ENCODE results near the gene ZNF354C.

The ZNF354C gene

GRCh38 chr5:179127136-179128040 is 67.2 kb downstream of the ZNF354C start:
- Histone ChIP-seq H3K9ac (ENCODE audit: low read length) (no peak overlapping the region), H3K4me2 (ENCODE audit: low read length) (no peak overlapping the region), H4K20me1 (ENCODE audit: insufficient read depth, low read length) (no peaks in the 10 kb centered on the region), H3K4me3 (ENCODE audit: low read length) (no peak overlapping the region), H2AFZ (ENCODE audit: low read depth, low read length) (no peak overlapping the region), H3K27ac (ENCODE audit: low read length) (no peak overlapping the region), H3K9me3 (ENCODE audit: insufficient read depth, low read length) (no peaks in the 10 kb centered on the region), H3K4me1 (ENCODE audit: low read length) (no peaks in the 10 kb centered on the region), H3K36me3 (replicated peaks; ENCODE audit: low read depth, low read length) (no peaks in the 10 kb centered on the region), H3K79me2 (ENCODE audit: low read length) (no peaks in the 10 kb centered on the region), H3K27me3 (ENCODE audit: low read depth, low read length) (no peaks in the 10 kb centered on the region)
- TF ChIP-seq CTCF (IDR thresholded peaks at IDR 0.05; ENCODE audit: low read depth, low read length), result no peak
- no peak for TF ChIP-seq EZH2phosphoT487 (IDR thresholded peaks at IDR 0.05; ENCODE audit: low read depth)

- Histone ChIP-seq H3K36me3 (replicated peaks; ENCODE audit: low read depth, low read length) (no peaks in the 10 kb centered on the region), H3K4me3 (ENCODE audit: low read length) (no peak overlapping the region), H3K27ac (ENCODE audit: low read length) (no peak overlapping the region), H4K20me1 (ENCODE audit: insufficient read depth, low read length) (no peaks in the 10 kb centered on the region), H2AFZ (ENCODE audit: low read depth, low read length) (no peak overlapping the region), H3K4me2 (ENCODE audit: low read length) (no peak overlapping the region), H3K79me2 (ENCODE audit: low read length) (no peaks in the 10 kb centered on the region), H3K9me3 (ENCODE audit: insufficient read depth, low read length) (no peaks in the 10 kb centered on the region), H3K9ac (ENCODE audit: low read length) (no peak overlapping the region), H3K27me3 (ENCODE audit: low read depth, low read length) (no peaks in the 10 kb centered on the region), H3K4me1 (ENCODE audit: low read length) (no peaks in the 10 kb centered on the region)
- TF ChIP-seq EZH2phosphoT487 (IDR thresholded peaks at IDR 0.05; ENCODE audit: low read depth) (no peak), CTCF (IDR thresholded peaks at IDR 0.05; ENCODE audit: low read depth, low read length) (no peak)
Measured at GRCh38 chr5:179128041-179128365, 67.8 kb downstream of the ZNF354C start.

- no peaks in the 10 kb centered on the region for H3K9me3 ChIP-seq (ENCODE audit: insufficient read depth, low read length)
- H3K4me3 ChIP-seq (ENCODE audit: low read length), result no peak overlapping the region
- H2AFZ ChIP-seq (ENCODE audit: low read depth, low read length), result no peak overlapping the region
- no peaks in the 10 kb centered on the region for H3K4me1 ChIP-seq (ENCODE audit: low read length)
- H4K20me1 ChIP-seq (ENCODE audit: insufficient read depth, low read length), result no peaks in the 10 kb centered on the region
- no peaks in the 10 kb centered on the region for H3K36me3 ChIP-seq (replicated peaks; ENCODE audit: low read depth, low read length)
- no peak overlapping the region for H3K27ac ChIP-seq (ENCODE audit: low read length)
- no peak overlapping the region for H3K9ac ChIP-seq (ENCODE audit: low read length)
- no peak for TF ChIP-seq EZH2phosphoT487 (IDR thresholded peaks at IDR 0.05; ENCODE audit: low read depth)
- no peaks in the 10 kb centered on the region for H3K27me3 ChIP-seq (ENCODE audit: low read depth, low read length)
- no peak overlapping the region for H3K4me2 ChIP-seq (ENCODE audit: low read length)
- H3K79me2 ChIP-seq (ENCODE audit: low read length), result no peaks in the 10 kb centered on the region
Measured at GRCh38 chr5:179128976-179129375, 68.8 kb downstream of the ZNF354C start.

DNA sequence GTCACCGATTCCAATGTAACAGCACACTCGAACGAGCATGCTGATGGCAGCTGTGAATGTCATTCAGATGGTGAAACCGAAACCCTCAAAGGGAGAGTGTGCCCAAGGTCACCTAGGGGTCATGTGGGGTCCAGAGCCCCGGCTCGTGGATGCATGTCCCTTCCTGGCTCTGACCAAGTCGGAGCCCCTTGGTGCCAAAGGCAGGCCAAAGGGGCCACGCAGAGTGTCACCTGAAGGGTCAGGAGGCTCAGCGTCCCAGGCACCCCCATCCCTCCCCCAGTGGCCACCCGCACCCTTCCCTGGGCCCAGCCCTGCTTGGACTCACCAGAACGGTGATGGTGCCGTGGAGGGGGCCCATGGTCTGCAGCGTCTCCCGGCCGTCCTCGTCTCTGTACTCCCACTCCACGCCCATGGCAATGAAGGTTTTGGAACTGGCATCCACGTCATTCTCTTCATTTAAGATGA is 69.5 kb downstream of the ZNF354C start:
- no peaks in the 10 kb centered on the region for H3K4me1 ChIP-seq (ENCODE audit: low read length)
- no peak overlapping the region for H3K4me2 ChIP-seq (ENCODE audit: low read length)
- no peaks in the 10 kb centered on the region for H3K27me3 ChIP-seq (ENCODE audit: low read depth, low read length)
- no peaks in the 10 kb centered on the region for H3K36me3 ChIP-seq (replicated peaks; ENCODE audit: low read depth, low read length)
- H3K4me3 ChIP-seq (ENCODE audit: low read length), result no peak overlapping the region
- TF ChIP-seq EZH2phosphoT487 (IDR thresholded peaks at IDR 0.05; ENCODE audit: low read depth) (no peak), CTCF (IDR thresholded peaks at IDR 0.05; ENCODE audit: low read depth, low read length) (no peak)
- no peaks in the 10 kb centered on the region for H3K9me3 ChIP-seq (ENCODE audit: insufficient read depth, low read length)
- no peak overlapping the region for H3K27ac ChIP-seq (ENCODE audit: low read length)
- no peak overlapping the region for H3K9ac ChIP-seq (ENCODE audit: low read length)
- no peaks in the 10 kb centered on the region for H3K79me2 ChIP-seq (ENCODE audit: low read length)
- no peak overlapping the region for H2AFZ ChIP-seq (ENCODE audit: low read depth, low read length)
- no peaks in the 10 kb centered on the region for H4K20me1 ChIP-seq (ENCODE audit: insufficient read depth, low read length)

Data from OCI-LY3 (cell line).